Articular chondrocyte of knee joint (primary cell): Measurements from ENCODE around the gene ZAR1L. TPM values are rescaled to one million over a fixed set of nuclear protein-coding genes. Genes with fewer than 3 reads are reported as not detected.

Experiments
- total RNA-seq: library from RNA; depleted of rRNA; stranded (reverse); fragments of >200 nt; gene quantifications from 2 replicates; pipeline ENCODE4 v1.2.3, GENCODE V29; 2012

ZAR1L gene
- not detected in 2 replicates for total RNA-seq

GRCh38 chr13:32315238-32316027, at the start of gene ZAR1L, which contains the start of gene BRCA2:
Gene ZAR1L (minus strand): TSS chr13:32315363. CDS start chr13:32311925, 3,438 bp downstream.
Gene BRCA2 (plus strand): TSS chr13:32315508. CDS start chr13:32316461, 953 bp downstream.

Other genes with a start within 250 kb of the ZAR1L start
- 6.4 and 9.2 TPM in 2 replicates for gene BRCA2, start 145 bp upstream of the ZAR1L start, total RNA-seq
- gene N4BP2L1, start 112.8 kb upstream of the ZAR1L start, total RNA-seq = 10.6 TPM in 2 replicates
- 193 and 219 TPM in 2 replicates for gene N4BP2L2, start 223.4 kb upstream of the ZAR1L start, total RNA-seq